GM21381 (cell line): ENCODE results near the gene GFPT1.

ENCODE experiments used
- ATAC-seq: cut with Tn5 transposase; IDR thresholded peaks from one replicate; pipeline ENCODE4 v1.9.1; 2021; ENCODE audit warnings: mild to moderate bottlenecking, moderate library complexity; ENCODE audit not compliant: unreplicated experiment

GFPT1 gene

DNA sequence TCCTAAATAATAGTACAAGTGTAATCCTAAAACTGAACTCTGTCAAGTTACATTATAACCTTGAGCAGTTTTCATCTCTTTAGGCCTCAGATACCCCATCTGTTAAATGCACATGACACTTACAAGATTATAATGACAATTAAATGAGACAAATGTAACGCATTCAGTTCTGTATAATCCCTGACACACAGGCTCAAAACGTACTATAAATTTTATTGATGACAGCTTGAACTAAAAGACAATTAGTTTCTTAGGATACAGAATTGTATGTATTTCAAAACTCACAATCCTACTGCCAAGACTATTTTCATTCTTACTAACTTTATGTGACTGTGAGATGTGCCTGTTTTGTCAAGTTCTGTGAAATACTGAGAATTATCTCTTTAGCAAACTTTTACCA is 56.2 kb downstream of the GFPT1 start:
- no peak for ATAC-seq

- no peak for ATAC-seq
Measured at GRCh38 chr2:69322631-69323030, 64.4 kb downstream of the GFPT1 start.

GRCh38 chr2:69316550-69316949 is 70.5 kb downstream of the GFPT1 start:
- ATAC-seq: no peak

GRCh38 chr2:69315160-69315761 is 71.8 kb downstream of the GFPT1 start:
- no peak for ATAC-seq

- ATAC-seq: no peak
Measured at GRCh38 chr2:69311024-69311416, 76.0 kb downstream of the GFPT1 start.

GRCh38 chr2:69310111-69311023 is 76.7 kb downstream of the GFPT1 start:
- ATAC-seq: no peak

DNA sequence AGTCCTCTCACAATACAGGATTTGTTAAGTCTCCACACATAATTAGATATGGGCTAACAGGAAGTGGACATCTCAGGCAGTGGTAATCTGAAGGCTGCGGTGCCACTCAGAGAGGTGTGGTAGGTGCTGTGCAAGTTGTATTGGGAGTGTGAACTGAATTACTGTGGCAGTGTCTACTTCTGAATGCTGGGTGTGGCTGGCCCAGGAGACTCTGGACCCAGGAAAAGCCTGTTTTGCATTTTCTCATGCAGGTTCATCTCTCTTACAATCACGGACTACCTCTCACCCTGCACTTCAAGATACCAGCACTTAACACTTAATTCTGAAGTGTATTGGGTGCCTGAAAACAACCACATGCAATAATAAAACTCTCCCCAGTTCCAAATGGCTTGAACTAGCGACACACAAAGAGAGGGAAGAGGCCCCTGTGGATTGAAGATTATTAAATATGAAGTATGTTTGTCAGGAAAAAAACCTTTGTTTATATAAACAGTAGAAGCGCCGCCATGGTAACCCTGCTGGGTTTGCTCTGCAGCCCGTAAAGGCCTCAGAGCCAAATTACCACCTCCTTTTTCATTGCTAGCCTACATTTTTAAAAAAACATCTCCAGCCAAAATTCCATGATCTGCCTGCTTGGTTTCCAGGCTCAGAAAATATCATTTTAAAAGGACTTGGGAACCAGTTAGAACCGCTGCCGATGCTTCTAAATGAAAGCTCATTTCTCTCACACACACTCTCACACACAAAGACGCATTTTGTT is 77.5 kb downstream of the GFPT1 start:
- no peak for ATAC-seq

GRCh38 chr2:69308338-69308737 is 78.7 kb downstream of the GFPT1 start:
- no peak for ATAC-seq

DNA sequence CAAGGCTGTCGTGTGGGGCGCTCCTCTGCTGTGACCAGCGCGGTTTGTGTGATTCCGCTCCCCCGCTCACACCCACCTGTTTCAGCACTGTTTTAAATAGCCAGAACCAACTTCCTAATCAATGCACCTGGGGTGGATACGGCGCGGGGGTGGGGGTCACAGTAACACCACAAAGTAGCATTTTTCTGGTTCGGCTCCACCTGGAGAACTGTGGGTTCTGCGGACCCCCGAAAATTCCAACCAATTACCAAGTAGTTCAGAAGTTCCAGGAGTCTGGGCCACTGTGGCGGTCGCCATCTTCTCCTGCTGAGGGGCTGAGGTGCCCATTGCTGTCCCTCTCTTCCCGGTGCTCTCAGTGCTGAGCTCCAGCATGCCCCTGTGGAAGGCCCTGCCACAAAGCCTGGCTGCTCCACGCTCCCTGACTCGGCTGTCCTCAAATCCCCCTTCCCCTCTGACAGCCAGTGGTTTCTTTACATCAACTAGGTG is 79.4 kb downstream of the GFPT1 start:
- ATAC-seq: no peak

DNA sequence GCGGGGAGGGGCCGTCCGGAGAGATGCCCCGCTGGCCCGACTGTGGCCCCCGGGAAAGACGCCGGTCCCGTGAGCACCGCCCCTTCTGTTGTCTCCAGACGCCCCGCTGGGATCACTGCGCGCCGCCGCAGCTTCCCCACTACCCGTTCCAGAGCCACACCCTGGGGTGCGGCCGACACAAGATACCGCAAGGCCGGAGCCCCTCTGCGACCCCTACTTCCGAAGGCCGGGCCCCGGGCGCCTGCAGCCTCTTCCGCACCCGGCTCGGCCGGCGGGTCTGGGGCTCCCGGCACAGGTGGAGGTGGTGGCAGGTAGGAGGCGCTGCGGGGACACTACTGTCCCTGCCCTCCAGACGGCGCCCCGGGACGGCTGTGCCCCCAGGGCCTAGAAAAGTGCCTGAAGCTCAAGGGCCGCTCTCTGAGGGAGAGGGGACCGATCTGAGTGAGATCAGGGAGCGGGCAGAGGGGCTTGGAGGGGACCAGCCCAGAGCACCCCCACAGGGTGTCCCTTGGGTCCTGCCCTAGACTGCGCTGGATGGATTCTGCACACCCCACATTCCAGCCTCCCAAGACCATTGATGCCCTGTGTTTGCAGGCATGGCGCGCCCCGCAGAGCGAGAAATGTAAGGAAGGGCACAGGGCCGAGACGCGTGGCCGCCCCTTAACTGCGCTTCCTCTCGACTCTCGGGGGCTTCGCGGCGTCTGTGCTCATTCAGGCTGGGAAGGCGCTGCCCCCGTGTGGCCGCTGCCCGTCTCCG is 80.0 kb downstream of the GFPT1 start:
- peak; percentile 86 for ATAC-seq

DNA sequence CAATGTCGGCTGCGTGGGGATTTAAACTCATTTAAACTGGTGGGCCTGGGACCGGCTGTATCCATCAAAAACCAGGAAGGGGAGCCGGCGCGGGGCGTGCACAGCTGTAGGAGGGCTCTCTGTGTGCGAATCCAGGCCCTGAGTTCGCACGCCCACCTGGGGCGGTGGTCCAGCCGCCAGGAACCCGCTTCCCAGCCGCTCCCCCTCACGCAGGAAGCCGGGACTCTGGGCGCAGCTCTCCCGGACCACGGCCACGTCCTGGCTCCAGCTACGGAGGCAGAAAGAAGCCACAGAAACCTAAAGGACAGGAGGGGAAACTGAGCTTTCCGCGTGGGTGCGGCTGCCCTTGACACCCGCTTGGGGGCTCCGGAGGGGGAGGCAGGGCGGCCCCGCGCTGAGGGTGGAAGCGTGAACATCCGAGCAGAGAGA is 80.6 kb downstream of the GFPT1 start:
- ATAC-seq: no peak

- ATAC-seq: no peak
Measured at GRCh38 chr2:69305712-69306392, 81.2 kb downstream of the GFPT1 start.

DNA sequence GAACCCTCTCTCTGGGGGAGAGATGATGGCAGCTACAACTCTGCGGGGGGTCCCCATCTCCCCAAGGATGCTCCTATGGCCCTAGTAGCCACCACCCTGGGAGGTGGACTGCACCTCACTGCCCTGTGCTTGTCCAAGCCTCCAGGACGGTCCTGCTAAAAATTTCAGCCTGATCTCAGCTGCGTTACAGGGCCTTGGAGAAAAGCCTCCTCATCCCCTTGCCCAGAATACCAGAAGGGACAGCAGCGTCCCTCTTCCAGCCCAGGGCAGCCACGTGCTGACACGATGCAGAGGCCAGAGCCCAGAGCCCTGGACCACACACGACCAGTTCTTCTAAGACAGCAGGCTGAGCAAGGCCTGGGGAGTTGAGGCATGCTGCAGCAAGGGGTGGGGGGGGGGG is 81.9 kb downstream of the GFPT1 start:
- no peak for ATAC-seq

GRCh38 chr2:69304656-69305055 is 82.4 kb downstream of the GFPT1 start:
- ATAC-seq: no peak

- ATAC-seq: no peak
Measured at GRCh38 chr2:69300650-69301049, 86.4 kb downstream of the GFPT1 start.

- ATAC-seq: no peak
Measured at GRCh38 chr2:69299772-69300516, 87.1 kb downstream of the GFPT1 start.

DNA sequence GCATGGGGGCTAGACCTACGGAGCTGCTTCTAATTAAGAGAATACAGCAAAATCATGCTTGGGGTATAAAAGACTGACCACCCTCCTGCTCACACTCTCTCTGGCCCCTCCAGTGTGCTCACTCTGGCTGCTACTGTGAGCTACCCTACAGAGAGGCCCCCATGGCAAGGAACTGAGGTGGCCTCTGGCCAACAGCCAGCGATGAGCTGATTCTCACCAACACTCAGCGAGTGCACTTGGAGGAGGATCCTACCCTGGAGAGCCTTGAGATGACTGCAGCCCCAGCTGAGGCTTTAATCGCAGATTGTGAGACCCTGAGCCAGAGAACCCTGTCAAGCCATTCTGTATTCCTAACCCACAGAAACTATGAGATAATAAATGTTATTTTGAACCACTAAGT is 88.2 kb downstream of the GFPT1 start:
- ATAC-seq: no peak

DNA sequence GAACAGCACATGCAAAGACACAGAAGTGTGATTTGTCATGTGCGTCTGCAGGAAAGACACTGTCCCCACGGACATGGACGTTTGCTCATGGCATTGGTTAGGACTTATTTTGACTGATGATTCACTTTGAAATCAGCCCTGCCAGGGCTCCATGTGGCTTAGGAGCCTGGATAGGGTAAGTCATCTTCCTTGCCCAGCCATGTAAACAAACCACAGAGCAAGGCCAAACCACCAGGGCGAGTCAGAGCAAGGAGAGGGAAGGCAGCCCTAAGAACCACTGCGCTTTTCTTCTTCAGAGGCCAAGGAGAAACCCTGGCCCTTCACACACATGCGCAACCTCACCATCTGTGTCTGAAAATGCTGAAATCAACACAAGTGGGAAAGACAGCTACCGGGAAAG is 88.8 kb downstream of the GFPT1 start:
- no peak for ATAC-seq

- no peak for ATAC-seq
Measured at GRCh38 chr2:69297216-69297615, 89.8 kb downstream of the GFPT1 start.

- ATAC-seq: no peak
Measured at GRCh38 chr2:69296421-69296820, 90.6 kb downstream of the GFPT1 start.
